ENCODE measurements around the gene LYPD6B. TPM values are rescaled to one million over a fixed set of nuclear protein-coding genes. Genes with fewer than 3 reads are reported as not detected.
A peak's percentile ranks its signal among the peaks of the same experiment; 100 is the strongest.

LYPD6B gene
- total and polyA plus RNA-seq, 2 donors, result 5.3 to 15.2 TPM

- no peak for DNase-seq (ENCODE audit: extremely low spot score)
- 36% methylated on average over 11 of the region's 11 CpGs for WGBS
- H3K4me3 ChIP-seq (ENCODE audit: low read depth, low read length), result peak overlapping the region; percentile 50
- peaks cover 3% of the 10 kb centered on the region for H3K4me1 ChIP-seq (ENCODE audit: insufficient read depth)
- H3K27ac ChIP-seq (ENCODE audit: low read depth), result peak overlapping the region; percentile 28
- H3K36me3 ChIP-seq (ENCODE audit: insufficient read depth), result no peaks in the 10 kb centered on the region
Measured at GRCh38 chr2:149039213-149039724, 770 bp downstream of the LYPD6B start.

- no peak overlapping the region for H3K27ac ChIP-seq (ENCODE audit: low read depth)
- H3K4me3 ChIP-seq (ENCODE audit: low read depth, low read length), result no peak overlapping the region
- no peak for DNase-seq (ENCODE audit: extremely low spot score)
- WGBS, result 72% methylated on average over 7 of the region's 7 CpGs
- no peaks in the 10 kb centered on the region for H3K36me3 ChIP-seq (ENCODE audit: insufficient read depth)
- H3K4me1 ChIP-seq (ENCODE audit: insufficient read depth), result peaks cover 3% of the 10 kb centered on the region
Measured at GRCh38 chr2:149040451-149040850, 2.0 kb downstream of the LYPD6B start.

GRCh38 chr2:149041482-149041881, 3.0 kb downstream of the LYPD6B start:
- DNase-seq (ENCODE audit: extremely low spot score), result no peak
- Histone ChIP-seq H3K4me1 (ENCODE audit: insufficient read depth) (peaks cover 3% of the 10 kb centered on the region), H3K4me3 (ENCODE audit: low read depth, low read length) (no peak overlapping the region), H3K36me3 (ENCODE audit: insufficient read depth) (no peaks in the 10 kb centered on the region), H3K27ac (ENCODE audit: low read depth) (no peak overlapping the region)
- WGBS, result 95% methylated on average over 1 of the region's 1 CpG

GRCh38 chr2:149042881-149043280, 4.4 kb downstream of the LYPD6B start:
- Histone ChIP-seq H3K4me3 (ENCODE audit: low read depth, low read length) (no peak overlapping the region), H3K27ac (ENCODE audit: low read depth) (no peak overlapping the region), H3K36me3 (ENCODE audit: insufficient read depth) (no peaks in the 10 kb centered on the region), H3K4me1 (ENCODE audit: insufficient read depth) (peaks cover 3% of the 10 kb centered on the region)
- 58% methylated on average over 1 of the region's 1 CpG for WGBS
- DNase-seq (ENCODE audit: extremely low spot score), result no peak

GRCh38 chr2:149044500-149044899, 6.0 kb downstream of the LYPD6B start:
- WGBS, result 52% methylated on average over 1 of the region's 1 CpG
- Histone ChIP-seq H3K36me3 (ENCODE audit: insufficient read depth) (no peaks in the 10 kb centered on the region), H3K27ac (ENCODE audit: low read depth) (no peak overlapping the region), H3K4me1 (ENCODE audit: insufficient read depth) (no peaks in the 10 kb centered on the region), H3K4me3 (ENCODE audit: low read depth, low read length) (no peak overlapping the region)
- no peak for DNase-seq (ENCODE audit: extremely low spot score)

GRCh38 chr2:149047118-149047517, 8.6 kb downstream of the LYPD6B start:
- 86% methylated on average over 2 of the region's 2 CpGs for WGBS

GRCh38 chr2:149049142-149049541, 10.6 kb downstream of the LYPD6B start:
- WGBS, result 86% methylated on average over 2 of the region's 2 CpGs
- no peak overlapping the region for H3K4me3 ChIP-seq (ENCODE audit: low read depth, low read length)
- DNase-seq (ENCODE audit: extremely low spot score), result no peak
- H3K4me1 ChIP-seq (ENCODE audit: insufficient read depth), result no peaks in the 10 kb centered on the region
- no peak overlapping the region for H3K27ac ChIP-seq (ENCODE audit: low read depth)
- no peaks in the 10 kb centered on the region for H3K36me3 ChIP-seq (ENCODE audit: insufficient read depth)

More at GRCh38 chr2:149047118-149047517, 8.6 kb downstream of the LYPD6B start:
- H3K4me3 ChIP-seq (ENCODE audit: low read depth, low read length), result no peak overlapping the region
- H3K4me1 ChIP-seq (ENCODE audit: insufficient read depth), result no peaks in the 10 kb centered on the region
- H3K36me3 ChIP-seq (ENCODE audit: insufficient read depth), result no peaks in the 10 kb centered on the region
- no peak for DNase-seq (ENCODE audit: extremely low spot score)
- H3K27ac ChIP-seq (ENCODE audit: low read depth), result no peak overlapping the region

- H3K4me3 ChIP-seq (ENCODE audit: low read depth, low read length), result no peak overlapping the region
- DNase-seq (ENCODE audit: extremely low spot score), result no peak
- H3K36me3 ChIP-seq (ENCODE audit: insufficient read depth), result no peaks in the 10 kb centered on the region
- no peak overlapping the region for H3K27ac ChIP-seq (ENCODE audit: low read depth)
- H3K4me1 ChIP-seq (ENCODE audit: insufficient read depth), result no peaks in the 10 kb centered on the region
- WGBS, result 82% methylated on average over 6 of the region's 6 CpGs
Measured at GRCh38 chr2:149050188-149050587, 11.7 kb downstream of the LYPD6B start.

- Histone ChIP-seq H3K4me3 (ENCODE audit: low read depth, low read length) (no peak overlapping the region), H3K36me3 (ENCODE audit: insufficient read depth) (no peaks in the 10 kb centered on the region), H3K4me1 (ENCODE audit: insufficient read depth) (no peaks in the 10 kb centered on the region), H3K27ac (ENCODE audit: low read depth) (no peak overlapping the region)
- DNase-seq (ENCODE audit: extremely low spot score), result no peak
- 83% methylated on average over 1 of the region's 1 CpG for WGBS
Measured at GRCh38 chr2:149055751-149056150, 17.3 kb downstream of the LYPD6B start.

GRCh38 chr2:149056541-149057255, 18.2 kb downstream of the LYPD6B start:
- Histone ChIP-seq H3K27ac (ENCODE audit: low read depth) (no peak overlapping the region), H3K36me3 (ENCODE audit: insufficient read depth) (no peaks in the 10 kb centered on the region), H3K4me3 (ENCODE audit: low read depth, low read length) (no peak overlapping the region), H3K4me1 (ENCODE audit: insufficient read depth) (no peaks in the 10 kb centered on the region)
- DNase-seq (ENCODE audit: extremely low spot score), result no peak
- WGBS, result 81% methylated on average over 6 of the region's 6 CpGs

GRCh38 chr2:149057401-149057800, 18.9 kb downstream of the LYPD6B start:
- Histone ChIP-seq H3K27ac (ENCODE audit: low read depth) (no peak overlapping the region), H3K36me3 (ENCODE audit: insufficient read depth) (no peaks in the 10 kb centered on the region), H3K4me1 (ENCODE audit: insufficient read depth) (no peaks in the 10 kb centered on the region), H3K4me3 (ENCODE audit: low read depth, low read length) (no peak overlapping the region)
- WGBS, result 38% methylated on average over 5 of the region's 5 CpGs
- DNase-seq (ENCODE audit: extremely low spot score), result no peak

GRCh38 chr2:149058936-149059335, 20.4 kb downstream of the LYPD6B start:
- Histone ChIP-seq H3K27ac (ENCODE audit: low read depth) (no peak overlapping the region), H3K4me1 (ENCODE audit: insufficient read depth) (no peaks in the 10 kb centered on the region), H3K36me3 (ENCODE audit: insufficient read depth) (no peaks in the 10 kb centered on the region), H3K4me3 (ENCODE audit: low read depth, low read length) (no peak overlapping the region)
- 85% methylated on average over 5 of the region's 5 CpGs for WGBS
- no peak for DNase-seq (ENCODE audit: extremely low spot score)

- DNase-seq (ENCODE audit: extremely low spot score), result no peak
- Histone ChIP-seq H3K4me3 (ENCODE audit: low read depth, low read length) (no peak overlapping the region), H3K27ac (ENCODE audit: low read depth) (no peak overlapping the region), H3K4me1 (ENCODE audit: insufficient read depth) (no peaks in the 10 kb centered on the region), H3K36me3 (ENCODE audit: insufficient read depth) (no peaks in the 10 kb centered on the region)
- WGBS, result 79% methylated on average over 1 of the region's 1 CpG
Measured at GRCh38 chr2:149059822-149060221, 21.3 kb downstream of the LYPD6B start.

- no peak overlapping the region for H3K4me3 ChIP-seq (ENCODE audit: low read depth, low read length)
- H3K4me1 ChIP-seq (ENCODE audit: insufficient read depth), result no peaks in the 10 kb centered on the region
- DNase-seq (ENCODE audit: extremely low spot score), result no peak
- no peak overlapping the region for H3K27ac ChIP-seq (ENCODE audit: low read depth)
- 76% methylated on average over 2 of the region's 2 CpGs for WGBS
- no peaks in the 10 kb centered on the region for H3K36me3 ChIP-seq (ENCODE audit: insufficient read depth)
Measured at GRCh38 chr2:149061133-149061745, 22.7 kb downstream of the LYPD6B start.
